Activated CD4-positive, alpha-beta T cell treated with anti-CD3 and anti-CD28 coated beads, Interleukin-10, Interleukin-2, amounts not matched to agents 100 ng/mL and 50 ng/mL, durations not matched to agents 16 hours and 8 hours (primary cell): Measurements from ENCODE around the gene PDZD7.

Experiments used
- DNase-seq: peaks from one replicate; pipeline ENCODE4 v3.0.0-alpha.2; 2020

The PDZD7 gene

GRCh38 chr10:101000127-101000914 is 30.6 kb downstream of the PDZD7 start:
- DNase-seq, result no peak

GRCh38 chr10:100999742-101000126 is 31.2 kb downstream of the PDZD7 start, which contains the start of gene LZTS2:
Gene LZTS2 (plus strand): TSS chr10:100999808. CDS start chr10:101002539, 2,731 bp downstream.
- DNase-seq, result no peak

GRCh38 chr10:100998991-100999741 is 31.8 kb downstream of the PDZD7 start:
- peak; percentile 81 for DNase-seq

GRCh38 chr10:100998183-100998990 is 32.5 kb downstream of the PDZD7 start:
- DNase-seq, result peak; percentile 68

- peak; percentile 80 for DNase-seq
These were observed 33.4 kb downstream of the PDZD7 start for GRCh38 chr10:100997360-100998182.

- DNase-seq, result peak; percentile 44
These were observed 34.1 kb downstream of the PDZD7 start for GRCh38 chr10:100996678-100997359.

- no peak for DNase-seq
These were observed 35.7 kb downstream of the PDZD7 start for GRCh38 chr10:100995181-100995580.

- no peak for DNase-seq
These were observed 36.8 kb downstream of the PDZD7 start for GRCh38 chr10:100993986-100994708.

- no peak for DNase-seq
These were observed 41.8 kb downstream of the PDZD7 start for GRCh38 chr10:100989088-100989487.

GRCh38 chr10:100988166-100988565 is 42.8 kb downstream of the PDZD7 start:
- DNase-seq, result no peak

GRCh38 chr10:100987685-100988049 is 43.3 kb downstream of the PDZD7 start:
- DNase-seq, result no peak

GRCh38 chr10:100986952-100987684 is 43.8 kb downstream of the PDZD7 start, which contains the start of the genes MRPL43 and TWNK:
Gene MRPL43 (minus strand): TSS chr10:100987497. CDS start chr10:100987443, 54 bp downstream.
Gene TWNK (plus strand): TSS chr10:100987543. CDS start chr10:100988211, 668 bp downstream.
- DNase-seq, result peak; percentile 89

GRCh38 chr10:100986623-100986951 is 44.3 kb downstream of the PDZD7 start:
- DNase-seq, result no peak

- no peak for DNase-seq
These were observed 45.6 kb downstream of the PDZD7 start for GRCh38 chr10:100985336-100985735.

- DNase-seq, result no peak
These were observed 46.2 kb downstream of the PDZD7 start for GRCh38 chr10:100984672-100985177.

GRCh38 chr10:100983868-100984671 is 46.9 kb downstream of the PDZD7 start:
- no peak for DNase-seq

GRCh38 chr10:100982916-100983830 is 47.8 kb downstream of the PDZD7 start:
- DNase-seq, result no peak

- no peak for DNase-seq
These were observed 49.7 kb downstream of the PDZD7 start for GRCh38 chr10:100981178-100981772.
